Endothelial cell of umbilical vein (primary cell): Measurements from ENCODE around the gene RIMBP2. TPM values are rescaled to one million over a fixed set of nuclear protein-coding genes. Genes with fewer than 3 reads are reported as not detected.

Source experiments
- BruUV-seq: library from RNA; stranded (reverse); fragments of 400-500 nt; replicated peaks from 2 replicates; lab custom pipeline; 2021; lab: Mats Ljungman, UMichigan
- CTCF ChIA-PET: fragments of 300-600, 350-600 bp; sonication (Branson Sonifier 250); formaldehyde crosslinking; loops from one replicate; lab custom pipeline; 2021; ENCODE audit warnings: antibody characterized with exemption, inconsistent platforms; lab: Charles Lee
- POLR2A ChIA-PET: fragments of 300-600, 350-600 bp; sonication (Branson Sonifier 250); formaldehyde crosslinking; loops from one replicate; lab custom pipeline; 2021; ENCODE audit warnings: antibody characterized with exemption, inconsistent platforms; lab: Charles Lee
- DNase-seq: peaks from one replicate; pipeline ENCODE4 v3.0.0-alpha.2; 2011; ENCODE audit warnings: low read depth, low spot score
- FAIRE-seq: peaks from 2 replicates; lab custom pipeline; 2011; peaks lifted over from hg19 to GRCh38; lab: Jason Lieb, UNC
- H2AFZ ChIP-seq: 2 replicates; pipeline ENCODE4 v1.6.0; 2012; ENCODE audit warnings: low read depth, low read length, control low read depth, inconsistent platforms
- H3K27ac ChIP-seq: 2 replicates; pipeline ENCODE4 v1.5.1; 2011; ENCODE audit warnings: low read depth, mild to moderate bottlenecking, control low read depth, low read length, moderate library complexity; ENCODE audit not compliant: insufficient read depth
- H3K27me3 ChIP-seq, 2 experiments: 2 replicates each; pipeline versions ENCODE4 v1.6.0 to v1.6.1; 2011; ENCODE audit warnings: low read length in 2 of 2, mixed read lengths in 1 of 2; ENCODE audit not compliant: control insufficient read depth in 2 of 2, insufficient read depth in 2 of 2
- H3K36me3 ChIP-seq, 2 experiments: 2 replicates in 1 of 2; 3 replicates in 1 of 2; pipeline ENCODE4 v1.5.1; 2011; ENCODE audit warnings: low read length in 2 of 2, mild to moderate bottlenecking in 1 of 2, moderate library complexity in 1 of 2; ENCODE audit not compliant: control insufficient read depth in 2 of 2, insufficient read depth in 2 of 2; ENCODE audit errors: extremely low read depth in 1 of 2
- H3K4me1 ChIP-seq: 3 replicates; pipeline ENCODE4 v1.5.1; 2011; ENCODE audit warnings: mild to moderate bottlenecking, low read length; ENCODE audit not compliant: control insufficient read depth, insufficient read depth; ENCODE audit errors: extremely low read depth
- H3K4me2 ChIP-seq: 2 replicates; pipeline ENCODE4 v1.6.1; 2011; ENCODE audit warnings: low read length, control low read depth, mixed read lengths; ENCODE audit not compliant: insufficient read depth
- H3K4me3 ChIP-seq, 3 experiments: fragments of 200-600 bp in 1 of 3; sonication (generic), shearing (Covaris generic) in 1 of 3; replicated peaks in 1 of 3; 2 replicates each; pipeline ENCODE4 v1.5.1; 2011 to 2016; ENCODE audit warnings: control low read depth in 3 of 3, low read length in 3 of 3, mild to moderate bottlenecking in 2 of 3, inconsistent platforms in 1 of 3, low read depth in 1 of 3, moderate library complexity in 1 of 3; ENCODE audit not compliant: insufficient read depth in 1 of 3
- H3K79me2 ChIP-seq: 2 replicates; pipeline ENCODE4 v1.6.0; 2012; ENCODE audit warnings: low read length, inconsistent platforms; ENCODE audit not compliant: control insufficient read depth, insufficient read depth
- H3K9ac ChIP-seq: replicated peaks from 2 replicates; pipeline ENCODE3; 2011; ENCODE audit warnings: low read length, control low read depth; ENCODE audit not compliant: insufficient read depth; ENCODE audit errors: extremely low read depth
- H3K9me1 ChIP-seq: replicated peaks from 3 replicates; pipeline ENCODE4 v1.6.0; 2011; ENCODE audit warnings: mild to moderate bottlenecking, low read length; ENCODE audit not compliant: control insufficient read depth, insufficient read depth; ENCODE audit errors: extremely low read depth
- H3K9me3 ChIP-seq: replicated peaks from 2 replicates; pipeline ENCODE4 v1.5.1; 2012; ENCODE audit warnings: low read length, inconsistent platforms; ENCODE audit not compliant: control insufficient read depth, insufficient read depth
- H4K20me1 ChIP-seq: replicated peaks from 2 replicates; pipeline ENCODE3; 2011; ENCODE audit warnings: mild to moderate bottlenecking, low read length; ENCODE audit not compliant: control insufficient read depth, insufficient read depth; ENCODE audit errors: extremely low read depth
- CTCF ChIP-seq, 2 donors: IDR thresholded peaks; 1 replicate in 1 of 2; 2 replicates in 1 of 2; pipeline ENCODE4 v1.5.1; 2011; ENCODE audit warnings: low read length in 2 of 2, mild to moderate bottlenecking in 2 of 2, moderate library complexity in 2 of 2, control low read depth in 1 of 2, inconsistent platforms in 1 of 2, low read depth in 1 of 2; ENCODE audit not compliant: insufficient read depth in 1 of 2; ENCODE audit errors: extremely low read depth in 1 of 2
- EZH2 ChIP-seq: IDR thresholded peaks from 2 replicates; pipeline ENCODE4 v1.6.1; 2012; ENCODE audit warnings: borderline replicate concordance, low read depth, mild to moderate bottlenecking, moderate library complexity, low read length, inconsistent platforms; ENCODE audit not compliant: severe bottlenecking
- FOS ChIP-seq: IDR thresholded peaks from 2 replicates; pipeline ENCODE4 v1.6.1; 2011; ENCODE audit warnings: mild to moderate bottlenecking, low read length, moderate library complexity, borderline replicate concordance; ENCODE audit not compliant: insufficient read depth
- GATA2 ChIP-seq: IDR thresholded peaks from 2 replicates; pipeline ENCODE4 v1.7.0; 2011; ENCODE audit warnings: low read depth, mild to moderate bottlenecking, moderate library complexity, mixed read lengths, low read length; ENCODE audit not compliant: insufficient read length, insufficient read depth
- JUN ChIP-seq: IDR thresholded peaks from 2 replicates; pipeline ENCODE4 v1.6.1; 2011; ENCODE audit warnings: borderline replicate concordance, low read depth; ENCODE audit not compliant: insufficient read length, insufficient read depth
- MAX ChIP-seq: IDR thresholded peaks from 2 replicates; pipeline ENCODE4 v1.6.1; 2011; ENCODE audit not compliant: insufficient read depth, insufficient read length
- MYC ChIP-seq: IDR thresholded peaks from one replicate; pipeline ENCODE4 v1.6.1; 2011; ENCODE audit warnings: mild to moderate bottlenecking, low read depth, low read length
- POLR2AphosphoS5 ChIP-seq: IDR thresholded peaks from 2 replicates; pipeline ENCODE4 v1.6.1; 2012; ENCODE audit warnings: low read depth, mild to moderate bottlenecking, control low read depth, low read length, moderate library complexity; ENCODE audit not compliant: insufficient read depth
- dilution Hi-C: fragments of 300-500 bp; cut with MboI; formaldehyde crosslinking; loops from one replicate; pipeline ENCODE4 v1.15.0; 2019; ENCODE audit warnings: low sequenced_read_pairs; ENCODE audit not compliant: extremely low pct_ligation_motif_present
- intact Hi-C: fragments of 100-400 bp; cut with micrococcal nuclease; formaldehyde crosslinking; loops from one replicate; pipeline ENCODE4 v1.10.0; 2022
- polyA plus RNA-seq, 4 experiments: library from polyadenylated mRNA; depleted of rRNA in 3 of 4; stranded (reverse) in 3 of 4; unstranded in 1 of 4; fragments of >200 nt; gene quantifications; 2 replicates each; pipeline versions ENCODE4 v1.2.1 to v1.2.3, GENCODE V29; 2011 to 2012; ENCODE audit warnings: missing spikeins in 1 of 4
- total RNA-seq: library from RNA; stranded (reverse); gene quantifications from 2 replicates; pipeline ENCODE4 v1.2.3, GENCODE V29; 2021

RIMBP2 gene
- total and polyA plus RNA-seq, 2 donors (not counting 3 experiments of a cell fraction or from before 2014, with no cell fraction given): 0.04 TPM; not detected in 1

- H3K4me3 ChIP-seq: no peak overlapping the region
- no peaks in the 10 kb centered on the region for H3K9me1 ChIP-seq
- DNase-seq (no peak), FAIRE-seq (no peak)
- H4K20me1 ChIP-seq: no peaks in the 10 kb centered on the region
- H3K4me2 ChIP-seq: no peak overlapping the region
- H2AFZ ChIP-seq: no peak overlapping the region
- no peaks in the 10 kb centered on the region for H3K4me1 ChIP-seq
- H3K9ac ChIP-seq: no peak overlapping the region
- BruUV-seq: no TSS peak
- H3K36me3 ChIP-seq: no peaks in the 10 kb centered on the region
- ChIA-PET CTCF (no interaction called here), POLR2A (no interaction called here)
- intact Hi-C loops (no loop called here), dilution Hi-C loops (no loop called here)
- H3K9me3 ChIP-seq: peaks cover 2% of the 10 kb centered on the region
- H3K27ac ChIP-seq: no peak overlapping the region
- H3K27me3 ChIP-seq: no peaks in the 10 kb centered on the region
- TF ChIP-seq EZH2 (no peak), CTCF (IDR thresholded peaks at IDR 0.05; ENCODE audit: extremely low read depth in 1 of 2, insufficient read depth in 1 of 2, low read depth in 1 of 2, low read length in 2 of 2) (no peak), POLR2AphosphoS5 (no peak), MYC (no peak), FOS (no peak), JUN (no peak), MAX (no peak), GATA2 (no peak)
- no peaks in the 10 kb centered on the region for H3K79me2 ChIP-seq
Measured at GRCh38 chr12:130556486-130557055, 159.5 kb downstream of the RIMBP2 start.
